Measurements from ENCODE around the gene UPP2. TPM values are rescaled to one million over a fixed set of nuclear protein-coding genes. Genes with fewer than 3 reads are reported as not detected.

Gene UPP2
- total RNA-seq, 4 donors from 2014 or later, result not detected

DNA sequence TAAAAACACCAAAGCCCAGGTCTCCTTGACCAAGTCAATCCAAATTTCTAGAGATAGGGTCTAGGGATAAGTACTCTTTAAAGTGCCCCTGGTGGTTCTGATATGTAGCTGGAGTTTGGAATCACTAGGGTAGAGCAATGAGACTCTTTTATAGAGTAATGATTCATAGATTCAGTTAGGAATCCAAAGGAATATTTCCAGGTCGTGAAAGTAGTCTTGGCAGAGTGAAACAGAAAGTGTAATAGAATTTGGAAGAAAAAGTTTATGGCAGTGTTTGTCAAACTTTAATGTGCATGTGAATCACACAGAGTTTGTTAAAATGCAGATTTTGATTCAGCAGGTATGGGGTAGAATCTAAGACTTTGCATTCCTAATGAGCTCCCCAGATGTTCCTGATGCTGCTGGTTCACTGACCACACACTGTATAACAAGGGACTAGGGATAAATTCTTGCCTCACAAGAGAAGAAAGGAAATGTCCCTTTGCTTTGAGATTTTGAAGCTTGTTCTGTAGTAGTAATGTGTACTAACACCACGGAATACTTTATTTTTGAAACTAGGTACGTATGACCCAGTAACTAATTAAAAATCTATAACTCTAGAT, 1.8 kb downstream of the UPP2 start:
- no peaks in the 10 kb centered on the region for H3K27me3 ChIP-seq
- TF ChIP-seq EP300 (IDR thresholded peaks at IDR 0.05) (no peak), CTCF (IDR thresholded peaks at IDR 0.05) (no peak), POLR2A (IDR thresholded peaks at IDR 0.05) (no peak)
- no peaks in the 10 kb centered on the region for H3K4me1 ChIP-seq
- 59 to 70% methylated on average over 3 of the region's 3 CpGs for WGBS, 2 donors
- no peak overlapping the region for H3K27ac ChIP-seq
- no peak overlapping the region for H3K4me3 ChIP-seq
- no peak for DNase-seq (ENCODE audit: low spot score in 2 of 2)
- H3K9me3 ChIP-seq, result no peaks in the 10 kb centered on the region
- no peaks in the 10 kb centered on the region for H3K36me3 ChIP-seq

DNA sequence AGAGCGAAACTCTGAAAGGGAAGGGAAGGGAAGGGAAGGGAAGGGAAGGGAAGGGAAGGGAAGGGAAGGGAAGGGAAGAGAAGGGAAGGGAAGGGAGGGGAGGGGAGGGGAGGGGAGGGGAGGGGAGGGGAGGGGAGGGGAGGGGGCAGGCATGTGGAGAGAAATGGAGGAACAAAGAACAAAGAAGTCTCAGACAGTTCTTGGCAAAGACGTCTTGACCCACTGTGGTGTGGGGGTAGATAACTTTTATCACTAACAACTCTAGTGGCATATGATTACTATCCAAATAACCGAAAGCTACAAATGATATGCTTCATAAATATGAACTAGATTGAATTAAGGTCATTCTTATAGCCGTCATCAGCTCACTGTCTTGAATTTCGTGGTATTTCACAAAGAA, 3.2 kb downstream of the UPP2 start:
- no peaks in the 10 kb centered on the region for H3K9me3 ChIP-seq
- H3K4me1 ChIP-seq, result no peaks in the 10 kb centered on the region
- WGBS, 2 donors, result 62 to 63% methylated on average over 5 of the region's 5 CpGs
- TF ChIP-seq EP300 (IDR thresholded peaks at IDR 0.05) (no peak), POLR2A (IDR thresholded peaks at IDR 0.05) (no peak), CTCF (IDR thresholded peaks at IDR 0.05) (no peak)
- no peak for DNase-seq (ENCODE audit: low spot score in 2 of 2)
- H3K27ac ChIP-seq, result no peak overlapping the region
- H3K4me3 ChIP-seq, result no peak overlapping the region
- H3K27me3 ChIP-seq, result no peaks in the 10 kb centered on the region
- no peaks in the 10 kb centered on the region for H3K36me3 ChIP-seq

GRCh38 chr2:158112992-158113391, 11.3 kb downstream of the UPP2 start:
- TF ChIP-seq POLR2A (IDR thresholded peaks at IDR 0.05) (no peak), CTCF (IDR thresholded peaks at IDR 0.05) (no peak), EP300 (IDR thresholded peaks at IDR 0.05) (no peak)
- H3K4me3 ChIP-seq, result no peak overlapping the region
- no peaks in the 10 kb centered on the region for H3K9me3 ChIP-seq
- H3K36me3 ChIP-seq, result no peaks in the 10 kb centered on the region
- 34% methylated on average over 4 of the region's 4 CpGs for WGBS, 2 donors
- no peaks in the 10 kb centered on the region for H3K27me3 ChIP-seq
- H3K27ac ChIP-seq, result no peak overlapping the region
- H3K4me1 ChIP-seq, result no peaks in the 10 kb centered on the region
- DNase-seq (ENCODE audit: low spot score in 2 of 2), result no peak

DNA sequence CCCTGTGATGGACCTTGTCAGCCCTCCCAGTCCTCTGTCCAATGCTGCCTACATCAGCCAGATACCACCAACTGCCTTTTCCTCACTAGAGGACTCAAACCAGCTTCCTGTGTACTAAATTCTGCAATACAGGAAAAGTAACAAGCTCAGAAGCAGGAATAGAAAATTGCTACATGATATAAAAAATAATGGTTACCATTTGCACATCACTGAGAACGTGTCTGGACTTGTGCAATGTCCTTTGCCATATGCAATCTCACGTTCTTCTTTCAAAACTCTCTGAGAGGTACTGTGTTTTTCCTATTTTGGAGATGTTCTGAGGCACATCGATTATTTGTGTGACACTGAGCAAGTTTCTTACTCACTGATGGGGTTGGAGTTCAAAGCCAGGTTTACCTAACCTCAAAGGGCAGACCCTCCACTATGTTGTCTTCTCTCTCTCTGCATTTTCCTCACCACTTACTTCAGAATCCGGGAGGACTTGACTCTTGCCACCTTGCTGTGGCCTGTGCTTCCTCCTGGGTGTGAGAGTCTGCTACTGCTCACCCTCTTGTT, 12.1 kb downstream of the UPP2 start:
- H3K36me3 ChIP-seq, result no peaks in the 10 kb centered on the region
- DNase-seq (ENCODE audit: low spot score in 2 of 2), result no peak
- no peaks in the 10 kb centered on the region for H3K27me3 ChIP-seq
- no peak overlapping the region for H3K4me3 ChIP-seq
- WGBS, 2 donors, result 63 to 68% methylated on average over 4 of the region's 4 CpGs
- no peak overlapping the region for H3K27ac ChIP-seq
- H3K4me1 ChIP-seq, result no peaks in the 10 kb centered on the region
- no peak for TF ChIP-seq CTCF (IDR thresholded peaks at IDR 0.05)
- TF ChIP-seq POLR2A (IDR thresholded peaks at IDR 0.05), result no peak
- no peak for TF ChIP-seq EP300 (IDR thresholded peaks at IDR 0.05)
- H3K9me3 ChIP-seq, result no peaks in the 10 kb centered on the region

- DNase-seq (ENCODE audit: low spot score in 2 of 2), result no peak
- Histone ChIP-seq H3K9me3 (no peaks in the 10 kb centered on the region), H3K4me3 (no peak overlapping the region), H3K27me3 (no peaks in the 10 kb centered on the region), H3K27ac (no peak overlapping the region), H3K36me3 (no peaks in the 10 kb centered on the region), H3K4me1 (no peaks in the 10 kb centered on the region)
- no peak for TF ChIP-seq EP300 (IDR thresholded peaks at IDR 0.05)
- WGBS, 2 donors, result 38 to 42% methylated on average over 2 of the region's 2 CpGs
These were observed 12.8 kb downstream of the UPP2 start for GRCh38 chr2:158114516-158114915.

All from tibial nerve (tissue), 4 donors.